ENCODE measurements around the gene FADS6. TPM values are rescaled to one million over a fixed set of nuclear protein-coding genes. Genes with fewer than 3 reads are reported as not detected.
"Not testable (repeated sequence)": the region's sequence is repeated elsewhere in the genome, so short reads cannot be mapped to it uniquely, and the experiment has no call there.

Gene FADS6
- total RNA-seq, 2 experiments from 2014 or later, result not detected

- POLR2A ChIA-PET, result no interaction called here
- Mint-ChIP-seq H3K27me3 (peaks cover 3% of the 10 kb centered on the region), H3K27ac (no peak overlapping the region), H3K36me3 (ENCODE audit: low read depth) (peaks cover 4% of the 10 kb centered on the region), H3K4me3 (no peak overlapping the region), H3K4me1 (peaks cover 29% of the 10 kb centered on the region), H3K9me3 (no peaks in the 10 kb centered on the region)
- CTCF ChIA-PET, result interaction anchor here (0.5 to 3.9 kb wide), 3 partner anchors 11 to 658 kb away, joined by 3 to 18 read pairs (median 5); no protein-coding TSS in a partner anchor
- no peak for DNase-seq
Measured at GRCh38 chr17:74875155-74875976, 18.1 kb downstream of the FADS6 start.

- no peak overlapping the region for H3K27ac Mint-ChIP-seq
- H3K9me3 Mint-ChIP-seq, result no peaks in the 10 kb centered on the region
- peaks cover 32% of the 10 kb centered on the region for H3K4me1 Mint-ChIP-seq
- peaks cover under 1% of the 10 kb centered on the region for H3K27me3 Mint-ChIP-seq
- ChIA-PET POLR2A (interaction anchor here (0.9 to 2.5 kb wide), 4 partner anchors 87 to 138 kb away, joined by 3 to 17 read pairs (median 10); partner anchors contain the start of gene MRPL58), CTCF (interaction anchor here (1.2 to 3.9 kb wide), 3 partner anchors 10 to 137 kb away, joined by 5 to 18 read pairs (median 5); partner anchors contain the start of gene RAB37)
- no peak for DNase-seq
- peaks cover 7% of the 10 kb centered on the region for H3K36me3 Mint-ChIP-seq (ENCODE audit: low read depth)
- H3K4me3 Mint-ChIP-seq, result no peak overlapping the region
Measured at GRCh38 chr17:74874615-74875037, 18.8 kb downstream of the FADS6 start.

GRCh38 chr17:74873874-74874614, 19.4 kb downstream of the FADS6 start:
- CTCF ChIA-PET, result interaction anchor here (0.7 to 3.9 kb wide), 10 partner anchors 10 to 397 kb away, joined by 3 to 18 read pairs (median 5); partner anchors contain the start of genes MIF4GD, OTOP2 and RAB37
- no peaks in the 10 kb centered on the region for H3K27me3 Mint-ChIP-seq
- H3K27ac Mint-ChIP-seq, result peak overlapping the region; percentile 86
- POLR2A ChIA-PET, result interaction anchor here (0.9 to 2.5 kb wide), 27 partner anchors 10 to 582 kb away, joined by 3 to 18 read pairs (median 5); partner anchors contain the start of genes GRIN2C, MIF4GD, MRPL58 and NAT9
- peak overlapping the region; percentile 96 for H3K4me3 Mint-ChIP-seq
- peaks cover 11% of the 10 kb centered on the region for H3K36me3 Mint-ChIP-seq (ENCODE audit: low read depth)
- H3K9me3 Mint-ChIP-seq, result no peaks in the 10 kb centered on the region
- DNase-seq, result no peak
- H3K4me1 Mint-ChIP-seq, result peaks cover 35% of the 10 kb centered on the region

GRCh38 chr17:74873037-74873873, 20.2 kb downstream of the FADS6 start:
- ChIA-PET CTCF (interaction anchor here (0.6 to 3.9 kb wide), 17 partner anchors 9 to 397 kb away, joined by 3 to 33 read pairs (median 4); partner anchors contain the start of genes MIF4GD, OTOP2 and RAB37), POLR2A (interaction anchor here (0.8 to 2.5 kb wide), 44 partner anchors 9 to 583 kb away, joined by 3 to 18 read pairs (median 4); partner anchors contain the start of genes ATP5PD, FADS6, GGA3 and GRB2)
- peak; percentile 100 for DNase-seq
- Mint-ChIP-seq H3K27ac (peak overlapping the region; percentile 86), H3K36me3 (ENCODE audit: low read depth) (peaks cover 11% of the 10 kb centered on the region), H3K4me3 (peak overlapping the region; percentile 96), H3K27me3 (no peaks in the 10 kb centered on the region), H3K9me3 (no peaks in the 10 kb centered on the region), H3K4me1 (peaks cover 40% of the 10 kb centered on the region)

- Mint-ChIP-seq H3K27ac (peak within 1 kb of the TSS; percentile 86), H3K4me1 (peaks cover 40% of the 10 kb centered on the region), H3K27me3 (no peaks in the 10 kb centered on the region), H3K9me3 (no peaks in the 10 kb centered on the region), H3K36me3 (ENCODE audit: low read depth) (peaks cover 11% of the 10 kb centered on the region), H3K4me3 (peak within 1 kb of the TSS; percentile 96)
- ChIA-PET CTCF (interaction anchor here (0.8 to 3.9 kb wide), 14 partner anchors 8 to 215 kb away, joined by 3 to 33 read pairs (median 4); partner anchors contain the start of gene OTOP2), POLR2A (interaction anchor here (0.8 to 2.5 kb wide), 44 partner anchors 8 to 584 kb away, joined by 3 to 18 read pairs (median 4); partner anchors contain the start of genes ATP5PD, FADS6, GGA3 and GRB2)
- DNase-seq, result no peak
Measured at GRCh38 chr17:74872313-74873036, 21.0 kb downstream of the FADS6 start, which contains the start of gene FDXR. Gene FDXR (minus strand): TSS chr17:74872994. CDS start chr17:74872944, 50 bp downstream.

GRCh38 chr17:74871356-74872076, 21.9 kb downstream of the FADS6 start:
- Mint-ChIP-seq H3K27me3 (no peaks in the 10 kb centered on the region), H3K4me1 (peaks cover 40% of the 10 kb centered on the region), H3K9me3 (no peaks in the 10 kb centered on the region), H3K4me3 (peak overlapping the region; percentile 96), H3K36me3 (ENCODE audit: low read depth) (peaks cover 11% of the 10 kb centered on the region), H3K27ac (peak overlapping the region; percentile 7)
- CTCF ChIA-PET, result interaction anchor here (0.9 to 3.1 kb wide), 4 partner anchors 10 to 127 kb away, joined by 3 to 33 read pairs (median 10); no protein-coding TSS in a partner anchor
- DNase-seq, result no peak
- POLR2A ChIA-PET, result interaction anchor here (1.4 to 2.4 kb wide), 5 partner anchors 10 to 418 kb away, joined by 3 to 17 read pairs (median 10); partner anchors contain the start of genes GRIN2C, NAT9 and SLC25A19

- Mint-ChIP-seq H3K36me3 (ENCODE audit: low read depth) (peaks cover 11% of the 10 kb centered on the region), H3K4me1 (peaks cover 40% of the 10 kb centered on the region), H3K4me3 (no peak overlapping the region), H3K27me3 (no peaks in the 10 kb centered on the region), H3K27ac (peak overlapping the region; percentile 42), H3K9me3 (no peaks in the 10 kb centered on the region)
- ChIA-PET CTCF (interaction anchor here (0.7 to 3.1 kb wide), 4 partner anchors 9 to 213 kb away, joined by 3 to 33 read pairs (median 3); no protein-coding TSS in a partner anchor), POLR2A (interaction anchor here (1.4 kb wide), 1 partner anchor 11 kb away, joined by 3 read pairs; the partner anchor contains the start of gene GRIN2C)
- no peak for DNase-seq
Measured at GRCh38 chr17:74870512-74870911, 22.9 kb downstream of the FADS6 start.

- Mint-ChIP-seq H3K4me1 (peaks cover 39% of the 10 kb centered on the region), H3K36me3 (ENCODE audit: low read depth) (peaks cover 11% of the 10 kb centered on the region)
- H3K4me3 Mint-ChIP-seq, H3K27me3 Mint-ChIP-seq, H3K27ac Mint-ChIP-seq, H3K9me3 Mint-ChIP-seq, POLR2A ChIA-PET, DNase-seq: not testable (repeated sequence)
- CTCF ChIA-PET, result interaction anchor here (0.7 to 1.0 kb wide), 2 partner anchors 124 to 213 kb away, joined by 3 read pairs; no protein-coding TSS in a partner anchor
Measured at GRCh38 chr17:74870028-74870427, 23.4 kb downstream of the FADS6 start.

- no peak for DNase-seq
- no peaks in the 10 kb centered on the region for H3K27me3 Mint-ChIP-seq
- no peak overlapping the region for H3K4me3 Mint-ChIP-seq
- no peaks in the 10 kb centered on the region for H3K9me3 Mint-ChIP-seq
- H3K4me1 Mint-ChIP-seq, result peaks cover 39% of the 10 kb centered on the region
- H3K36me3 Mint-ChIP-seq (ENCODE audit: low read depth), result peaks cover 11% of the 10 kb centered on the region
- ChIA-PET POLR2A (no interaction called here), CTCF (interaction anchor here (1.6 kb wide), 1 partner anchor 211 kb away, joined by 6 read pairs; no protein-coding TSS in a partner anchor)
- H3K27ac Mint-ChIP-seq, result no peak overlapping the region
Measured at GRCh38 chr17:74868908-74869255, 24.6 kb downstream of the FADS6 start.

- Mint-ChIP-seq H3K4me1 (peaks cover 36% of the 10 kb centered on the region), H3K9me3 (no peaks in the 10 kb centered on the region), H3K27ac (no peak overlapping the region), H3K4me3 (no peak overlapping the region), H3K27me3 (no peaks in the 10 kb centered on the region), H3K36me3 (ENCODE audit: low read depth) (peaks cover 12% of the 10 kb centered on the region)
- POLR2A ChIA-PET, result no interaction called here
- no peak for DNase-seq
- CTCF ChIA-PET, result interaction anchor here (0.6 to 1.6 kb wide), 3 partner anchors 9 to 559 kb away, joined by 3 to 6 read pairs (median 4); no protein-coding TSS in a partner anchor
Measured at GRCh38 chr17:74868251-74868907, 25.1 kb downstream of the FADS6 start.
